Urinary bladder (tissue), 4 donors: Measurements from ENCODE around the gene DSTN. TPM values are rescaled to one million over a fixed set of nuclear protein-coding genes. Genes with fewer than 3 reads are reported as not detected.

Experiments
- DNase-seq: peaks from one replicate; pipeline ENCODE4 v3.0.0-alpha.2; 2015; ENCODE audit errors: extremely low spot score
- H3K27ac ChIP-seq: one replicate; pipeline ENCODE4 v1.5.1; 2013; ENCODE audit warnings: low read depth, mild to moderate bottlenecking, moderate library complexity
- H3K36me3 ChIP-seq: one replicate; pipeline ENCODE4 v1.6.1; 2013; ENCODE audit warnings: mild to moderate bottlenecking, moderate library complexity; ENCODE audit not compliant: insufficient read depth
- H3K4me1 ChIP-seq: one replicate; pipeline ENCODE4 v1.6.1; 2013; ENCODE audit warnings: mild to moderate bottlenecking, moderate library complexity; ENCODE audit not compliant: insufficient read depth
- H3K4me3 ChIP-seq: one replicate; pipeline ENCODE4 v1.5.1; 2013; ENCODE audit warnings: low read depth, low read length
- WGBS: extraction: QIAGEN DNeasy Blood & Tissue Kit; methylation state at CpG from one replicate; pipeline ENCODE4 v1.1.7; 2013; 5-methylcytosine and 5-hydroxymethylcytosine counted together
- polyA plus RNA-seq: library from polyadenylated mRNA; stranded (reverse); fragments of 200-250 nt; gene quantifications from one replicate; pipeline ENCODE4 v1.2.3, GENCODE V29; 2013
- total RNA-seq: library from RNA; depleted of rRNA; stranded (reverse); fragments of >200 nt; gene quantifications from one replicate; pipeline ENCODE4 v1.2.3, GENCODE V29; 2014
- donor health status: healthy with polysubstance abuse.
- donor health status: healthy.

DSTN gene
- total and polyA plus RNA-seq, 2 donors = 589 to 2,115 TPM

DNA sequence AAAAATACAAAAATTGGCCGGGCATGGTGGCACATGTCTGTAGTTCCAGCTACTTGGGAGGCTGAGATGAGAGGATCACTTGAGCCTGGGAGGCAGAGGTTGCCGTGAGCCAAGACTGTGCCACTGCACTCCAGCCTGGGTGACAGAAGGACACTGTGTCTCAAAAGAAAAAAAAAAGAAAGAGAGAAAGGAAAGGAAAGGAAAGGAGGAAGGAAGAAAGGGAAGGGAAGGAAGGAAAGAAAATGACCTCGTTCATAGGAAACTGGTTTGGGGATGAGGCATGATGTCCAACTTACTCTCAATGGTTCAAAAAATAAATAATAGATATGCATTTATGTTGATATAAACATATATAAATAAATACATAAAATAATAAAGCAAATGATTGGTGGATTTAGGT, 31.9 kb upstream of the DSTN start:
- Histone ChIP-seq H3K4me1 (no peaks in the 10 kb centered on the region), H3K4me3 (no peak overlapping the region), H3K27ac (no peak overlapping the region), H3K36me3 (no peaks in the 10 kb centered on the region)
- 88% methylated on average over 3 of the region's 3 CpGs for WGBS
- no peak for DNase-seq

DNA sequence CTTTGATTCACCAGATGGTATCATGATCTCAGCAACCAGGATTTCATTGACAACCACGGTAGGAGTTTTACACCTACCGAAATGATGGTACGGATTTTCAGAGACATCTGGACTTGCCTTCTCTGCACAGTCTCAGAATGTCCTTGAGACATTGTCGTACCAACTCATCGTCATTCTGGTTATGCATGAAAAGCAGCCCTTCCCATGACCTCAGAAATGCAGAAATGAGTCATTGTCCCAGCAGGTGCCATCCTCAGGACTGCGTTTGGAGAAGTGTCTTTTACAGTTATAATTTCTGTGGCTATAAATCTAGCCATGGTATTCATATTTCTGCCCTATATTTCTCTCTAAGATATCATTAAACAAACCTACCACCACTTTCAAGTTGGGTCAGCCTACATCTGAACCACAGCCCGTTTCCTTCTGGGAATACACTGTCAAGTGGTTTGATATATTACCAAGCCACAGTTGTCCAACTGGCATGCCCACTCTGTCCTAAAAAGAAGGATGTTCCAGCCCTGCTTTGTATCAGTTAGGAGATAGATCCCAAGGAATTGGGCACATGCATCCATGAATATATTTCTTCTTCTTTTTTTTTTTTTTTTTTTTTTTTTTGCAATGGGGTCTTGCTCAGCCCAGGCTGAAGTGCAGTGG, 31.2 kb upstream of the DSTN start:
- 63% methylated on average over 7 of the region's 7 CpGs for WGBS
- Histone ChIP-seq H3K36me3 (no peaks in the 10 kb centered on the region), H3K27ac (no peak overlapping the region), H3K4me3 (no peak overlapping the region), H3K4me1 (no peaks in the 10 kb centered on the region)
- DNase-seq = no peak

DNA sequence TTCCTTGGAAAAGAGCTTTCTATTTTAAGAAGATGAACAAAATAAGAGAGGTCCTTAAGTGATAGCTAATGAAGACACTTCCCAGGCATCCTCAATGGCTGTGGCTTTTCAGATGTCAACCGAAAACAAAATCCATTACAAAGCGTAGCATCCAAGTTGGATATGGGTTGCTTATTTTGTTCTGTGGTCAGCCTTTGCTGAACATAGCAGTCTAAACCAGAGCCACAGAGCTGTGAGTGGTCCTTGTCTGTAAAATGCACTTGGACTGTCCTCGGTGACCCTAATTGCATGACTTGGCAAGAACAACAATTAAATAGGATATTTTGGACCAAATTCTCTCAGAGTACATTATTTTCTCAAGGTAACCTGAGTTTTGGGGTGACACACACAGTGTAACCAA, 28.3 kb upstream of the DSTN start:
- no peaks in the 10 kb centered on the region for H3K36me3 ChIP-seq
- no peak overlapping the region for H3K4me3 ChIP-seq
- no peak for DNase-seq
- H3K4me1 ChIP-seq = no peaks in the 10 kb centered on the region
- H3K27ac ChIP-seq = no peak overlapping the region
- WGBS = 80% methylated on average over 3 of the region's 3 CpGs

DNA sequence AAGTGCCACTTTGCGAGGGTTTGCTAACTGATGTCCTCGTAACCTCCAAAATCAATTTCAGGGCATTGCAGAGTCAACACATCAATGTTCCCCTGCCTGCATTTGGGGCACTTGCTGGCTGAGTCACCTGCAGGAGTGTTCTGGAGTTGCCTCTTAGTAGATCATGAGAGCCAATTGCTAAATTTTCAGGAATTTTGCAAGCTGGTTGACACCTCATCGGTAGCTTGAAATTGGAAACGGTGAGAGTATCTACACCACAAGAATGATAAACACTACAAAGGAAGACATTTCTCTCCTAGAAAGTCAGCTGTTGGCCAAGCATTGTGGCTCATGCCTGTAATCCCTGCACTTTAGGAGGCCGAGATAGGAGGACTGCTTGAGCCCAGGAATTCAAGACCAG, 27.9 kb upstream of the DSTN start:
- no peak overlapping the region for H3K4me3 ChIP-seq
- DNase-seq = no peak
- no peak overlapping the region for H3K27ac ChIP-seq
- no peaks in the 10 kb centered on the region for H3K36me3 ChIP-seq
- no peaks in the 10 kb centered on the region for H3K4me1 ChIP-seq
- WGBS = 69% methylated on average over 5 of the region's 5 CpGs

DNA sequence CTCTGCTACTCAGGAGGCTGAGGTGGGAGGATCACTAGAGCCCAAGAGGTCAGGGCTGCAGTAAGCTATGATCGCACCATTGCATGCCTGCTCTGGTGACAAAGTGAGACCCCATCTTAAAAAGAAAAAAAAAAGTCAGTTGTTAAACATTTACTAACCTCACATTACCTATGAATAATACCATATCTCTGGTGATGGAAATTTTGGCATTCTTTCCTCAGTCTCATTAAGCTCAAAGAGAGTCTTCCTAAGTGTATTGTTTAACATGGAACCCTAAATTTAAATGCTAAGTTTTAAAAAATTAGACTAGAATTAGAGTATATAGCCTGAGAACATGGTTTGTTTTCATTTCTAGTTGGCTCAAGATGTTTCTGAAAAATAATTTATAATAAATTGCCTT, 27.4 kb upstream of the DSTN start:
- no peak for DNase-seq
- H3K4me1 ChIP-seq = no peaks in the 10 kb centered on the region
- no peak overlapping the region for H3K27ac ChIP-seq
- no peak overlapping the region for H3K4me3 ChIP-seq
- 78% methylated on average over 1 of the region's 1 CpG for WGBS
- H3K36me3 ChIP-seq = no peaks in the 10 kb centered on the region

DNA sequence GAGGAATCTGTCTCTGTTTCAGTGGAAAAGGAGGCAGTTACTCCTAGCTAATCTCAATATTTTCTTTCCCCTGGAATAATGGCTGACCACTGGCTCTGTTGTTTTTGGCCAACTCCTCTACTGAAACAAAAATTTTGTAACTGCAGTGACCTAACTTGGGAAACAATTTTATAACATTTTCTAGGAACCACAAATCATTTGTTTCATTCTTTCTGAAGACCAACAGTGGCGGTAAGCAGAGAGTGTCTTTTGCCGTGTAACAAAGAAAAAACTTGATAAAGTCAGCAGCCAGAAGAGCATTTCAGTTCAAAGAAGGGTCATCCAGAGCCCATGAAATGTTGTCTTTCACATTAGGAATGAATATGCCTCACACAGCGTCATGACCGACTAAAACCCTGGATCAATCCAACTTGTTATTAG, 26.9 kb upstream of the DSTN start:
- 27% methylated on average over 4 of the region's 4 CpGs for WGBS
- peak; percentile 49 for DNase-seq
- Histone ChIP-seq H3K4me1 (no peaks in the 10 kb centered on the region), H3K36me3 (no peaks in the 10 kb centered on the region), H3K27ac (peak overlapping the region; percentile 48), H3K4me3 (no peak overlapping the region)

DNA sequence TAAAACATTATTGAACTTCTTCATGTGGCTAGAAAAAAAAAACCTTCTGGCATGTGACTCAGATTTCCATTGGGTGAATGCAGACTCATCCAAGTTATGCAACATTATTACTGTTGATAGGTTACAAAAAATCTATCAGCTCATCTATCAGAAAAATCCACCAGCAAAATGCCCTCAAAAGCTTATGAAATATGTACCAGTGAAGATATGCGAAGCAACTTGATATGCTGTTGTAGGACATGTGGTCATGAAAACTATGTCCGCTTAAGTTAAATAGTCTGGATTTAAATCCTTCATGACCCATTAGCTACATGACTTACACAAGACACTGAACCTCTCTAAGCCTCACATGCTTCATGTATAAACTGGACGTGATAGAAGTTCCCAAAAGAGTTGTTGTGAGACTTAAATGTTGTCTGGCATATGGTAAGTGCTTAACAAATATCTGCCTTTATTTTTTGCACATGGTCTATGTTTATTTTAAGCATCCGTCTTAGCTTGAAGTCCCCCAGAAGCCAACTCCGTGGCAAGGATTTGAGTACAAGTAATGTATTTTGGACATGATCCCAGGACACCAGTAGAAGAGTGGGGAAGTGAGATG, 26.2 kb upstream of the DSTN start:
- Histone ChIP-seq H3K36me3 (no peaks in the 10 kb centered on the region), H3K4me1 (no peaks in the 10 kb centered on the region), H3K4me3 (no peak overlapping the region), H3K27ac (peak overlapping the region; percentile 40)
- DNase-seq = no peak
- WGBS = 38% methylated on average over 5 of the region's 5 CpGs

DNA sequence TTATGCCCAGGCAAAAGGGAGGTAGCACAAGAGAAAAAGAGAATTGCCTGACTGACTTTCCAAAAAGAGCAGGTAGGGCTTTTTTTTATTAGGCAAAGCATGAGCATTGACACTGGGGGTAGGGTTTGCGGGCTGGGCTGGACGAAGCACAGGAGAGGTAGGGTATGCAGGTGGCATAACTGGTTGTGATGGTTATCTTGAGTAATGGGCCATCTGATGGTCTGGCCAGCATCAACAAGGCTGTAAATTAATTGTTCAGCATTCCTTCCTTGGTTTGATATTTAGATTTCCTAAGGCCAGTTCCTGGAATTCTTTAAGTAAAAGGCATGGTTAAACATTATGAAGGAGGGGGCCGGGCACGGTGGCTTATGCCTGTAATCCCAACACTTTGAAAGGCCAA, 24.7 kb upstream of the DSTN start:
- no peaks in the 10 kb centered on the region for H3K4me1 ChIP-seq
- H3K36me3 ChIP-seq = no peaks in the 10 kb centered on the region
- no peak overlapping the region for H3K27ac ChIP-seq
- DNase-seq = no peak
- H3K4me3 ChIP-seq = no peak overlapping the region
- WGBS = 73% methylated on average over 4 of the region's 4 CpGs

DNA sequence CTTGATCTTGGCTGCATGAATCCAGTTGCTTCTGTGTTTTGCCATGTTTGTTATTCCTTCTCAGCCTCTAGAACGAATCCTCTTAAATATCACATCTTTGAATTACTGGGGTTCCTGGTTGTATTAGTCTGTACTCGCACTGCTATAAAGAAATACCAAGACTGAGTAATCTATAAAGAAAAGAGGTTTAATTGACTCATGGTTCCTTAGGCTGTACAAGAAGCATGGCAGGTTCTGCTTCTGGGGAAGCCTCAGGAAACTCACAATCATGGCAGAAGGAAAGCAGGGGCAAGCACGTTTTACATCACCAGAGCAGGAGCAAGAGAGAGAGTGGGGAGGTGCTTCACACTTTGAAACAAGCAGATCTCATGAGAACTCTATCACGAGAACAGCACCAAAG, 20.7 kb upstream of the DSTN start:
- no peak for DNase-seq
- Histone ChIP-seq H3K27ac (no peak overlapping the region), H3K4me1 (no peaks in the 10 kb centered on the region), H3K4me3 (no peak overlapping the region), H3K36me3 (no peaks in the 10 kb centered on the region)
- WGBS = 87% methylated on average over 4 of the region's 4 CpGs

DNA sequence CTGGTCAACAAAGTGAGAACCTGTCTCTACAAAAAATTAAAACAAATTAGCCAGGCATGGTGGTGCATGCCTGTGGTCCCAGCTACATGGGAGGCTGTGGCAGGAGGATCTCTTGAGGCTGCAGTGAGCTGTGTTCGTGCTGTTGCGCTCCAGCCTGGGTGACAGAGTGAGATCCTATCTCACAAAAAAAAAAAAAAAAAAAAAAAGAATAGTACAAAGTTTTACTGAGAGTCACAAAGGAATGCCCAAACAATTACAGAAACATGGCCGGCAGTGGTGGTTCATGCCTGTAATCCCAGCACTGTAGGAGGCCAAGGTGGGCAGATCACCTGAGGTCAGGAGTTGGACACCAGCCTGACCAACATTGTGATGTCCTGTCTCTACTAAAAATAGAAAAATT, 14.8 kb upstream of the DSTN start:
- H3K4me3 ChIP-seq = no peak overlapping the region
- no peak for DNase-seq
- H3K36me3 ChIP-seq = no peaks in the 10 kb centered on the region
- H3K27ac ChIP-seq = peak overlapping the region; percentile 4
- 93% methylated on average over 3 of the region's 3 CpGs for WGBS
- H3K4me1 ChIP-seq = peaks cover 2% of the 10 kb centered on the region

DNA sequence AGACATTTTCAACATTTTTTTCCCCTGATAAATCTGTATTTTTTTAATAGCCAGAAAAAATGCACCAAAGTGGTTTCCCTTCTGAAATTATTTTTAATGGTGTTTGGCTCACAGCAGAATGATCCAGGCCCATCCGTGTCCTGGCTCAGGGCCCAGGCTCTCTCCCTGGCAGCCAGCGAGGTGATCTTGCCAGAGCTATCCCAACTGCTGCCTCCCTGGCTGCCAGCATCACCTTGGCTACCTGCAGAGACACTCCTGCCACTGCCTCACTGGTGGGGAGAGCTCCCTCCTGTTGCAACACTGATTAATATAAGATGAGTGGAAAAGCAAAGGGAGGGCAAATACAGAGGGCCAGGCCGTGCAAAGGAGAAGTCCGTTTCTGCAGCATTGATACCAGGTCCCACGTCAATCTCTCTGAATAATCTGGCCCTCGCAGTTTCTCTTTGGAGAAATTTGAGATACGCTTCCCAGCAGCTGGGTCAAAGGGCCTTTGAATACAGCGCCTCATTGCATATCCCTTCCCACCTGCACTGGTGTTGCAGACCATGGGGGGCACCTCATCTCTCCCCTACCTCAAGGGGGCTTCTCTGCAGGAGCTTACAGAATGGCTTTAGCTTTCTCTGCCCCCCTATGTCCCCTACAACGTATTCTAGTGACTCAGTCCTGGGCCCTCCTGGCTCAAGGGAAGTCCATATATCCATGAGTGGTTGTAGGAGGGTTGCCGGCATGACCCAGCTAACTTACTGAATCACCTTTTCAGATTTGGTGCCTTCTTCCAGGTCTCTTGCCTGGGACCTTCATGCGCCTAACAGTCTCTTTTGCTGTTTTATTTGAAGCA, 12.8 kb upstream of the DSTN start:
- H3K27ac ChIP-seq = peak overlapping the region; percentile 82
- WGBS = 36% methylated on average over 11 of the region's 11 CpGs
- no peak for DNase-seq
- H3K4me1 ChIP-seq = peaks cover 2% of the 10 kb centered on the region
- H3K36me3 ChIP-seq = no peaks in the 10 kb centered on the region
- H3K4me3 ChIP-seq = no peak overlapping the region

DNA sequence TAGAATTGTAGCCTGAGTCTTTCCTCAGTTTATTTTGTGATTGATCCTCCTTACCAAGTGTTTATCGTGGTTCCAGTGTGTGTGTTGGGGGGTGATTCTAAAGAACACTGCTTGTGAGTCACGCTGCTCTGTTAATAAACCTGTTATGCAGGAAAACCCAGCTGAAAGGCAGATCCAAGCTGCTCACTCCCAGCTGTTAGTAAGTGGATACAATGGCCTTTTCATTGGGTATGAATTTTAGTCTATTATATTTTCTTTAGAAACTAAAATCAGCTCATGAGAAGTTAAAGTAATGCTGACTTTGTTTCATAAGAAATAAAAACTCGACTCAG, 12.2 kb upstream of the DSTN start:
- H3K4me3 ChIP-seq = no peak overlapping the region
- H3K27ac ChIP-seq = peak overlapping the region; percentile 82
- DNase-seq = peak; percentile 82
- 29% methylated on average over 3 of the region's 3 CpGs for WGBS
- no peaks in the 10 kb centered on the region for H3K36me3 ChIP-seq
- H3K4me1 ChIP-seq = peaks cover 2% of the 10 kb centered on the region

DNA sequence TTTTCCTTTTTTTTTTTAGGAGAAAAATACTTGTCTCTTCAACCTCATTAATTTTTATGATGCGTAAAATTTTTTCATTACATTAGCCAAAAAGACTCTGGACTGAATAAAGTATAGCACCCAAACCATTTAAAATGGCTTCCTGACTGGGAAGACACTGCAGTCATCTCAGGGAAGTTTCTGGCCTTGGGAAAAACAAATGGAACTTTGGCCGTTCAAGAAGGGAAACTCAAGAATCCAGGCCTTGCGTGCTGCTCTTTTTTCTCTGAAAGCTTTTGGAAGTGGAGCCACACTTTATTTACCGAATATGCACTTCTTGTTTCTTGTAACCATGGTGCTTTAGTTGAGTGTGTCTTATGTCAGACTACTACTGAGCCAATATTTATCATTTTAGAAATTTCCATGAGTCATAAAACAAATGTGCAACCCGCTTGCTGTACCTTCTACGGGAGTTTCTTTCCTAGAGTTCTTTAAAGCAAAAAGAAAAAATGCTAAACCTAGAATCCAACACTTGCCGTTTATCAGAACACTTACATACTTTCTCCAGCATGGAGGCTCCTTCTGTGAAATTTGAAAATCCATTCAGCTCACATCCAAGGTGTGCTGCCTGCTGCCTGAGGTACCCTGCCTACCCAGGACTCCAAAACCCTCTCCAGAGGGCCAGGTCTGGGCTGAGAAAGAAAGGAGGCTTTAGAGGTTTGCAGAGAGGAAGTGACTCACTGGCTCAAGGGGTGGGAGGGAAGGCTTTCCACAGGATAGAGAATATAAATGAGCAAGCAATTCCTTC, 11.5 kb upstream of the DSTN start:
- H3K4me1 ChIP-seq = peaks cover 2% of the 10 kb centered on the region

More for the DNA sequence above, 11.5 kb upstream of the DSTN start:
- DNase-seq = peak; percentile 66
- H3K4me3 ChIP-seq = no peak overlapping the region
- 16% methylated on average over 7 of the region's 7 CpGs for WGBS
- no peaks in the 10 kb centered on the region for H3K36me3 ChIP-seq
- H3K27ac ChIP-seq = peak overlapping the region; percentile 94
